22Rv1 (cell line): Measurements from ENCODE around the gene USP35.

Experiments used
- ZFX ChIP-seq: fragments of 450-650 bp; IDR thresholded peaks from 2 replicates; pipeline ENCODE4 v1.6.1; 2017; ENCODE audit warnings: antibody characterized with exemption, borderline replicate concordance
- TF ChIP-seq, protein P1 (sequence below): fragments of 450-650 bp; IDR thresholded peaks from 2 replicates; pipeline ENCODE4 v1.5.1; 2017; ENCODE audit warnings: mild to moderate bottlenecking

- TF ChIP-seq, protein P1, sequence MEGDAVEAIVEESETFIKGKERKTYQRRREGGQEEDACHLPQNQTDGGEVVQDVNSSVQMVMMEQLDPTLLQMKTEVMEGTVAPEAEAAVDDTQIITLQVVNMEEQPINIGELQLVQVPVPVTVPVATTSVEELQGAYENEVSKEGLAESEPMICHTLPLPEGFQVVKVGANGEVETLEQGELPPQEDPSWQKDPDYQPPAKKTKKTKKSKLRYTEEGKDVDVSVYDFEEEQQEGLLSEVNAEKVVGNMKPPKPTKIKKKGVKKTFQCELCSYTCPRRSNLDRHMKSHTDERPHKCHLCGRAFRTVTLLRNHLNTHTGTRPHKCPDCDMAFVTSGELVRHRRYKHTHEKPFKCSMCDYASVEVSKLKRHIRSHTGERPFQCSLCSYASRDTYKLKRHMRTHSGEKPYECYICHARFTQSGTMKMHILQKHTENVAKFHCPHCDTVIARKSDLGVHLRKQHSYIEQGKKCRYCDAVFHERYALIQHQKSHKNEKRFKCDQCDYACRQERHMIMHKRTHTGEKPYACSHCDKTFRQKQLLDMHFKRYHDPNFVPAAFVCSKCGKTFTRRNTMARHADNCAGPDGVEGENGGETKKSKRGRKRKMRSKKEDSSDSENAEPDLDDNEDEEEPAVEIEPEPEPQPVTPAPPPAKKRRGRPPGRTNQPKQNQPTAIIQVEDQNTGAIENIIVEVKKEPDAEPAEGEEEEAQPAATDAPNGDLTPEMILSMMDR: no peak
- TF ChIP-seq ZFX: no peak
Observed at GRCh38 chr11:78262691-78263090, 74.0 kb downstream of the USP35 start.
